Embryonic facial prominence (tissue), 1 donor: ENCODE results near the gene CHAF1A.

Experiments used
- DNase-seq: peaks from one replicate; pipeline ENCODE4 v3.0.0-alpha.2; 2016; ENCODE audit errors: extremely low spot score

Gene CHAF1A

DNA sequence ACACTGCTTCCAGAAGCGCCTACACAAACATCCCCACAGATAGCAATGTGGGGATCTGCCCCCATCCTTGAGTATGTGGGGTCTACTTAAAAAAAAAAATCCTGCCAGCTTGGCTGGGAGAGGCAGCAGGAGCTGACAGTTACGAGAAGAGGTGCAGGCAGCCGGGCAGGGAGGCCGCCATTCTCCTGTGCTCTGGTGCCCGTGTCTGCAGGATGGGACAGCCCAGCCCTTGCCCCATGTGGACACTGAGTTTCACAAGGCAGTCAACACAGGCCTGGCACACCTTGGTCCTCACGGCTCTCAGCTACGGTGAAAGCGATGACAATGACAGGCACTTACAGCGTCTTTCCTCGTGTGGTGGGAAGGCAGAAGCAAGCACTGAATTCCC, 35.1 kb upstream of the CHAF1A start:
- DNase-seq, result no peak

DNA sequence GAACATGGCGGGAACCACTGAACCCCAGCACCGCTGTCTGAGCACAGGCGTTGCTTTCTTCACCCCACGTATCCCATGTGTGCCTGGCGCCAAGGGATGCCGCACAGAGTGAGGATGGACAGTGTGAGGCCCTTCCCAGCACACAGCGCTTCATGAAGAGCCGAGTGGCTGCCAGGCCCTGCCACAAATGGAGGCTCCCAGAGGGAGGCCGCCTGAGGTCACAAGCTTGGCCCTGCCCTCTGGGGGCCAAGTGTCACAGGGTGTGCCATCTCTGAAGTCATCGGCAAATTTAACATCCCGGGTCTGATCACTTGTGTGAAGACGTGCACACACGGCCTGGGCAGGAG, 34.7 kb upstream of the CHAF1A start:
- no peak for DNase-seq

DNA sequence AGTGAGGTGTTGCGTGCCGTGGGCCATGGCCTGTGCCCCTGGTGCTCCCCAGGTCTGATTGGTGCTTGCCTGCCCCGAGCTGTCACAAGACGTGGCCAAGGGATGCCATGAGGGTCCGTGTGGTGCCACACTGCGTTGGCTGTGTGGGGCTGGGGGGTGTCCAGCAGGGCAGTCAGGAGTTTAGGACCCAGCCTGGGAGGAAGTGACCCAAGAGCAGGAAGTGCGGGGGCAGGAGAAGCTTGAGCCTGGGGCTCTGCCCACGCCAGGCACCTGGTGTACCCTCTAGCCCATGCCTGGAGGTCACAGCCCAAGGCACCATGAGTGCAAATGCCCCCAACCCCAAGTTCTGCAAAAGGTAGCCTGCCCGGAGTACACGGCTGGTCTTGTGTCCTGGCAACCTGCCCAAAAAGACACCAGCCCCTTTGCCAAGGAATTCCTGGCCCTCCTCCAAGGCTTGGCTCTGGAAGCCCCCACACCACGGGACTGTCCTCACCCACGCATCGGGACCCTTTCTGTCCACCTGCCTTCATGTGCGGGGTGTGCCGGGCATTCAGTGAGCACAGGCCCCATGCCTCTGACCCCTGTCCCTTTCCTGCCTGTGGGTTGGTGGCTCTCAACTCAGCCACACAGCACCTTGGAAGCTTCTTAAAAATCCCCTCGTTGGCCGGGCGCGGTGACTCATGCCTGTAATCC, 34.2 kb upstream of the CHAF1A start:
- DNase-seq, result no peak

DNA sequence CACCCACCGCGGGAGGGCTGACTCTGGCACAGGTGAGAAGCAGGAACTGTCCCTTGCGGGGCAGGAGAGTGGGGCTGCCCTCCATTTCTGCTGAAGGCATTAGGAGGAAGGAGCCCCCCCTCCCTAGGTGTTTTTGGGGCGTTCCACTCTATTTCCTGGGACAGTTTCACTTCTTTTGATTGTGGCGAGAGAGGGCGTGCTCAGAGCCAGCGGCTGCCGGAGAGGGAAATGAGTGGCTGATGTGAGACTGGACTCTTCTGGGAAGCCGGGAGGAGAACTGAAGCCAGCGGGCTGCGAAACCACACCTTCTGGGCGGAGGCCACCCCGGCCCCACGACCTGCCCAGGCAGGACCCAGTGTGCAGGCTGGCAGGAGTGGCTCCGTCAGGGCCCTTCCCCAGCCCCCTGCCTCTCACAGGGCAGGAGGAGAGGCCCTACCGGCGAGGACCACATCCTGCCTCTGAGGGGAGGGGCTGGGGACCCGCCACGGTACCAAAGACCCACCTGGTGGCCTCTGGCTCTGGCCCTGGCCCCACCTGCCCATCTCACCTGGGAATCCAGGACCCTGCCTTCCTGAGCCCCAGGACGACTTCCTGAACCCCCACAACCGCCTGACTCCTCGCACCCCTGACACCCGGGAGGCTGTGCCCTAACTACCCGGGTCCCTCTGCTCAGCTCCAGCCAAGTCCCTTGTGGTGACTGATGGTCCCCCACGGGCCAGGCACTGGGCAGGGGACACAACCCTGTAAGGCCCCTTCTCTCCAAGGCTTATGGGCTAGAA, 33.1 kb upstream of the CHAF1A start:
- no peak for DNase-seq

DNA sequence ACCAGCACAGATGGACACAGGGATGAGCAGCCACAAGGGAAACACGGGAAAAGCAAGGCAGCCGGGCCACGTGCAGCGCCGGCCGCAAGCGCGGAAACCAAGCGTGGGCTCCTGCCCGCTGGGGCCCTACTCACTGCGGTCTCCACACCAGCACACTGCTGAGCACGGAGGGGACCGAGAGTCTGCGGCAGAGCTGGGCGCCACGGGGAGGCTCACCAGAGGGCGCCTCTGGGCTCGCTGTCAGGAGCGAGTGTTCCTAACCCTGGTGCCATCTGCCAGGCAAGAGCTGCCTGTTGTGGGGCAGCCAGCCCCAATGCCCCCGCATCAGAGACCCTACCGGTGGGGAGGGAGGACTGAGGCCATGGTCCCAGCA, 32.6 kb upstream of the CHAF1A start:
- DNase-seq, result no peak

DNA sequence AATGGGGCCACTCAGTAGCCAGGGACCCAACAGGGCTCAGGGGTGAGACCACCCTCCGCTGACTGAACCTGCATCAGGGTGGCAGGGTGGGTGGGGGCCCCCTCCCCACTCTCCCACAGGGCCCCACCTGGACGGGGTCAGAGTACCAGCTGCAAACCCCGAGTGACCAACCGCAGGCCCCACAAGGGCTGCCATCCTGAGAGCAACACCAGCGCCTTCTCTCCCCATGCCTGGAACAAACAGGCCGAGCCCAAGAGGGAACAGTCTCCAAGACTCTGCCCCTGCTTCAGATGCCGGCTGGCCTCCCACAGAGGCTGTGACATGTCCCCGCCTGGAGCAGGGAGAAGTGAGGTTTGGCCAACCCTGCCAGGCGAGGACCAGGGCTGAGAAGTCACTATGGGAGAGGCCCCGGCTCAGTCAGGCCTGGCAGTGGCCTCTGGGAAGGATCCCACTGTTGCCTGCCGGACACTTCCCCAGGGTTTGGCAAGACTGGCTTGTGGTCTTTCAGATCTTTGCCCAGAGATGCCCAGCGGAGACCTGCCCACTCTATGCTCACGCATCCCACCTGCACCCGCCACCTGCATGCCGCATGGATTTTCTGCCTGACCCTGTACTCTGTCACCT, 31.9 kb upstream of the CHAF1A start:
- DNase-seq, result no peak

DNA sequence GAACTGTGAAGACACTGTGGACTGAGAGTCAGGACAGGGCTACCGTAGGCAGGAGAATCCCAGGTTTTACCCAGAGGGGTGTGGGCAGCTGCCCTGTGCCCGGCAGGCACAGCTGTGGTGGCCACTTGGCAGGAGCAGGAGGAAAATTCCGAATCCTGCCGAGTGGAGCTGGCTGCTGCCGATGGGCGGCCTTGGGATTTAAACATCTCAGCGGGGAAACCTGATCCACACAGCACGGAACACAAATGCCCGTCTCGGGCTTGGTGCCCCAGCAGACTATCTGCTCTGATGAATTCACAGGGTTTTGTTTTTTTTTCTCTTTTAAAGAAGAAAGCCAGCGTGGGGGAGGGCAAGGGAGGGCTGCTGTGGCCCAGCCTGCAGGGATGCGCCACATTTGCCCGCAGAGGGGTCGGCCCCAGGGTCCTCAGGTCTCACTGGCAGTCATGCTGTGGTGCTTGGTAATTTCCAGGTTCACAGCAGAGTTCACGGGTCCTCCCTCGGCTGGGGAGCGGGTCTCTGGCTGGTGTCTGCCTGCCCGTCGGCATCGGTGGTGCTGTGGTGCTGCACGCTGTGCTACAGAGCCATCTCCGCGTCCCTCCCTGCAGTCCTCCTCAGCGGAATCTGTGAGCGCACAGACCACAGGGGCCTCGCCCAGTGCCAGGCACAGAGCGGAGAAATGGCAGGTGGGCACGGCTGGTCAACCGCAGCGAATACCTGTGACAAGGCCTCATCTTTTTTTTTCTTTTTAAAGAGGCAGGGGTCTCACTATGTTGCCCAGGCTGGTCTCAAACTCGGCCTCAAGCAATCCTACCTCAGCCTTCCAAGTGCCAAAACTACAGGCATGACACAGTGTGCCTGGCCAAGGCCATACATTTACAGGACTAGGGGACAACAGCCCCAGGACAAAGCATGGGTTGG, 30.9 kb upstream of the CHAF1A start:
- no peak for DNase-seq

DNA sequence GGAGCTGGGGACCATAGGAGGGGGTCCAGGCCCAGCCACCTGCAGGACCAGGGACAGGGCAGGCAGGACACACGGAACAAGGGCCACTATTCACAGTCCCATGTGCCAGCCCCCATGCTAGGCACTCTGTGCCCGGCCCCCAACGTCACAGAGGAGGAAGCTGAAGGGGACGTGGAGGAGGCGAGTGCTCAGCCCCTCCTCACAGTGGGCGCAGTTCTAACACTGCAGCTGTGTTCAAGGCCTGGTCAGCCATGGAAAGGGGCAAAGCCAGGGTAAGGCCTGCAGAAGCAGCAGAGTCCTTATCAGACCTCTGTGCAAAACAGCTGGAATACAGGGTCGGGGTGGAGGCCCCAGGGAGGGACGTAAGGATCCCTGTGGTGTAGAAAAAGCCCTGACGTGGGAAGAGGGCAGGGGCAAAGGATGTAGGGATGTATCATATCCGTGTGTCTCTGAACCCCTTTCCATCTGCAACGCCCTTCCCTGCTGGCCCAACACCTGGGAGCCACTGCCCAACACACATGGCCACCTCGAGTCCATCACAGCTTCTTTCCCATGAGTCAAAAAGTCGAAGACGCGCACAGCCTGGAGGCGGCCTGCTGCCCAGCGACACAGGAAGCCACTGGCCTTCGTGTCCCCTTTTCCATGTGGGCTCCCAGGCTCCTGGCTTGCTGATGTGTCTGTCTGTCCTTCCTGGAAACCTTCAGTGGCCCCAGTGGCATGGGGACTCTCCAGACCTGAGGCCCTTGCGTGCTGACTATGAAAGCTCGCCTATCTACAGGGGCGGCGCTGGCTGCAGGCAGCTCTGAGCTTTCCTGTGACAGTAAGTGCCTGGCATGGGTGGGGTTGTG, 30.1 kb upstream of the CHAF1A start:
- no peak for DNase-seq

DNA sequence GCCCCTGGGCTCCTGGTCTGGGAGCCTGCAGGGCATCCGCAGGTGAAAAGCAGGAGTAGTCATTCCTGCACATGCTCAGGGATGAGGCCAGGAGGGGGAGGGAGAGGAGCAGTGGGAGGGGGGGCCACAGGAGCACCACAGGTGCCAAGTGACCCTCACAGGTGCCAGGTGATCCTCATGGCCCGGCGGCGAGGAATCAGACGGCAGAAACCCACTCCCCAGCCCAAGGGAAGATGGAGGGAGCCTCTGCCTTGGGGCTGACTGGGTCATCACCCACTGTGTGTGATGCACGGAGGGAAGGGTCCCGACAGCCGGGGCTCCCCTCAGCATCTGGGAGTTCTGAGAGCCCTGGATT, 29.4 kb upstream of the CHAF1A start:
- no peak for DNase-seq

DNA sequence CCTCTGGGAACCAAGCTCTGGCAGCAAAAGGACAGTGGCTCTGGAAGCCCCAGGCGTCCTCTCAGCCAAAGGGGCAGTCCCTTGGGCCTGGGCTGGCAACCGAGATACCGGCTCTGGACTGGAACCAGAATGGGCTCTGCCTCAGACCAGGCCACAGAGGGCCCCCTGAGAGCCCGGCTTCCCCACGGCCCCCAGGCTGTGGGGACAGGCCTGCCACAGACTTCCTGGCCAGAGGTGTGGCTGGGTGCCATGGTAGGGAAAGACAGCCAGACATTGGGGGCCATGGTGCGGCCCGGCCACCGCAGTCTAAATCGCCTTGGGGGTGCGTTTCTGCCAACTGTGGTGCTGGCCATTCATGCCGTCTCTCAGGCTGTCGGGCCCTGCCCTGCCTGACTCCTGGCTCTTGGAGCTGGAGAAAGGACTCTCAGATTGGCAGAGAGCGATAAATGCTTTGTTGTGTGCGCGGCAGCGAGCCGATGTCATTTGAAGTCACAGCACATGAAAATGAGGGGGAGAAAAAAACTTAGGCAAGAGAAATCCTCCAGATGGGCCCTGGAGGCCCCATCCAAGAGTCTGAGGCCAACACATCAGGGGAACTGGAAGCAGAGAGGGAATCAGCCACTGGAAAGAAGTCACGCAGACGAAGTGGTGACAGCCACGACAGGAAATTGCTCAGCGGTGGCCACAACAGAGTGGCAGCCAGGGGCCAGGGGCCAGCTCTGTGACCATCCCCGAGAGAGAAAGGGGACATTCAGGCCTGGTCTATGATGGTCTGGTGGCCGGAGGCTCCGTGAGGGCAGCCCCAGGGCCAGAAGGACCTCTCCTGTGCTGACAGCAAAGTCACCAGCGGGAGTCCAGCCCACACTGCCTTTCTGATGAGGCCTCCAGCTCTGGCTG, 28.6 kb upstream of the CHAF1A start:
- DNase-seq, result no peak

DNA sequence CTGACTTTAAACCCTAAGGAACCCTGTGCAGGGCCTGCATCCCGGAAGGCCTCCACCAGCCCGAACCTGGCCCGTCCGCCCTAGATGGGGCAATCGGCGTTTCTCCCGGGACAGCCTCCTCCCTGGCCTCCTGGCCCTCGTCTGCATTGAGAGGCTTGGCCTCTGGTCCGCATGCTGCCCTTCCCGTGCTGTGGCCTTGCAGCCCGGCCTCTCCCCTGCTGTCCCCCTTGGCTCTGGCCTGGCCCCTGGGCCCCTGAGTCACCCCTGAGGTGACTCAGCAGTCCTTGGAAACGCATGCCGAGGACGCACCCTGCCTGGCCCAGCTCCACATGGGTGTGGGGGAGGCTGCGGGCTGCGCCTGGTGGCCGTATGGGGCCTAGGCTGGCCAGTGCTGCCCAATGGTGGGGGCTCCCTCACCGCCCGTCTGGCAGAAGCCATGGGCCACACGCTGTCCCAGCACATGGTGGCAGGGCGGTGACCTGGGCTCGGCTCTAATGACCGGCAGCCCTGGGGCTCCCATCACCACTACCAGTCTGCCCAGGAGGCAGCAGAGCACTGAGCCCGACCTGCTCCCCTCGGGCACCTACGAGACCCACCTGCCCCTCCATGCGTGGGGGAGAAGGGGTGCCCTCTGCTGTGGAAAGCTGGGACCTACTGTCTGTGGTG, 27.8 kb upstream of the CHAF1A start:
- DNase-seq, result no peak

DNA sequence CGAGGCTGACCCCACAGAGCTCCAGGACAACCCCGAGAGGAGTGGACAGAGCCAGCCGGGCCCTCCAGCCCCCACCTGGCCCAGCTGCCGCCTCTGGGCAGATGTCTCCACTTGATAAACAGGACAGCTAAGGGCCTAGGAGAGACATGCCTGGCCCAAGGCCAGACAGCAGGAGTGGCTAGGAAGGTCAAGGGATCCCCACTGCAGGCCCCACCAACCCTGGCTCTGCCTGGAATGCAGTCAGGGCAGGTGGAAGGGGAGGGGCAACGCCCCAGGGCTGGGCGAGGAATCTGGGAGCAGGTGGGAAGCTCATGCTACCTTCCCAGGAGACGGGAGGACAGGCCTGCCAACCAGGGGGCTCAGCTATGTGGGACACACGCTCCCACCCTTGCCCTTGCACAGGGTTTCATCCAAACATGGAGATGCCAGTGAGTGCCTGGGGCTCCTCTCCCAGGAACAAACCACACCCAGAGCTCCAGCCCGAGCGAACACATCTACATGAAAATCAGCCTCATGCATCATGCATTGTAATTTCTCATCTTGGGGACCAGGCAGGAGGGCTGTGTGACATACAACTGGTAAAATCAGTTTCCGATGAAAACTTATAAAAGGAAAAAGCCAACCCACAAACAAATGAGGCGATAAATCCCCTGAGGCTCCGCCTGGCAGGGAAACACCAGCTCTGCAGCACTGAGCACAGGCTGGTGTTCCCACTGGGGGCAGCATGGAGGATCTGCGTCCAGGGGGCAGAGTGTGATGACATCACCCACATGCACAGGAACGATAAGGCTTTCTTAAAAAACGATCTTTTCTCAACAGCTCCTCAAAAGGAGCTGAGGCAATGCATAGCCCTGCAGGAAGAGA, 27.0 kb upstream of the CHAF1A start:
- DNase-seq, result no peak

DNA sequence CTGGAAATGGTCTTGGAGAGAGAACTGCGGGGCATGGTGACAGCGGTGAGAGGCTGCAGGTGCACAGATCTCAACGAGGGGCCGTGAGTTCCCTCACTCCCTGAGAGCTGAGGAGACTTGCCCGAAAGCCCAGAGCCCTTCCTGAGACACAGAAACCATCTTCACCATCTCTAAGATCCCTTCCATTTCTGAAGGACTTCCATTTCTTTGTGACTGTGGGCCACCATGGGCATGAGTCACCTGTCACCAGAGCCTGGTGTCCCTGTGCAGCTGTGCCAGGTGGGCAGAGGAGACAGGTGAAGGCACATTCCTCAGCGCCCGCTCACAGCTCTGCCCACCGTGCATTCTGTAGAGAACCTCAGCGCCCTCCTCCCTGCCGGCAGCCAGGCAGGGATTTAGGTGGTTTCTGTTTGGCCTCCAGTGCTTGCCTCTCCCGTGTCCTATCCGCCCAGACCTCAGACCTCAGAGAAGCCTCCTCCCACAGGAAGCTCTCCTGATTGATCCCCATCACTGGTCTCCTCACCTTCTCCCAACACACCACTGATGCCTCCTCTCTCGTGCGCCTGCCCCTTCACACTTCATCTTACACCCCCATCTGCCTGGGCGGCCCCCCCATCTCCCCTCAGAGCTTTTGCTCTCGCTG, 26.3 kb upstream of the CHAF1A start:
- DNase-seq, result no peak

DNA sequence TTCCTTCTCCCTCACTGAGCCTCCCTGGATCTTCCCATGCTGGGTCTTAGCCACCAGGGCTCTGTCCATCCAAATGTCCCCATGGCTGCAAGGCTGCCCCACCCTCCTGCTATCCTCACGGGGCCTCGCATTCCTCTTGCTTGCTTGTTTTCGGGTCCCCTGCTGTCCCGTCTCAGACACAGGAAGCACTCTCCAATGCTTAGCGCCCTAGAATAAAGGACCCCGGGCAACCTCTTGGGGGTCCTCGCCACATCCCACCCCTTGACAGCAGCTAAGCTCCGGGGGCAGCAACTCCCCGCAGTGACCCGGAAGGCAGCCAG, 25.8 kb upstream of the CHAF1A start:
- DNase-seq, result no peak

DNA sequence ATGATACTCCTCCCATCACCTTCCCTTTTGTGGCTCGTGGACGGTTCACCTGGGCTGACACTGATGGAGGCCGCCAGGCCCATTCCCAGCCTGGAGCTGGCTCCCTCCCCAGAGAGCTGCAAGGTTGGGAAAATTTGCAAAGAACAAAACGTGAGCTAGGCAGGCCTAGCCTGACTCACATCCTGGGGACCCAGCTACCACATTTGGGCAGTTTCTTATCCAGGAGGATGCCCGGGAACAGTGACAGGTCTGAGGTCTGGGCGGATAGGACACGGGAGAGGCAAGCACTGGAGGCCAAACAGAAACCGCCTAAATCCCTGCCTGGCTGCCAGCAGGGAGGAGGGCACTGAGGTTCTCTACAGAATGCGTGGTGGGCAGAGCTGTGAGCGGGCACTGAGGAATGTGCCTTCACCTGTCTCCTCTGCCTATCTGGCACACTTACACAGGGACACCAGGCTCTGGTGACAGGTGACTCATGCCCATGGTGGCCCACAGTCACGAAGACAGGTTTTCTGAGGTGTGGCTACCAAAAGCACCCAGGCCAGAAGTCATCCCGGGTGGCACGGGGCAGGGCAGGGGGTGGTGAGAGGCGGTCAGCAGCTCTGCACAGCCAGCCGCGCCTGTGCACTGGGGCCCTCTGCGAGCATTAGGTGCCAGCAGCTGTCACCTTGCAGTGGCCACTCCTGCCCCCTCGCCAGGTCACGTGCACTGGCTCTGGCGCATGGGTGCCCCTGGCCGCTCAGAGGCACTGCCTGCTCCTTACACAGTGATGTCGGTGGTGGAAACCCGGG, 25.3 kb upstream of the CHAF1A start:
- DNase-seq, result no peak

DNA sequence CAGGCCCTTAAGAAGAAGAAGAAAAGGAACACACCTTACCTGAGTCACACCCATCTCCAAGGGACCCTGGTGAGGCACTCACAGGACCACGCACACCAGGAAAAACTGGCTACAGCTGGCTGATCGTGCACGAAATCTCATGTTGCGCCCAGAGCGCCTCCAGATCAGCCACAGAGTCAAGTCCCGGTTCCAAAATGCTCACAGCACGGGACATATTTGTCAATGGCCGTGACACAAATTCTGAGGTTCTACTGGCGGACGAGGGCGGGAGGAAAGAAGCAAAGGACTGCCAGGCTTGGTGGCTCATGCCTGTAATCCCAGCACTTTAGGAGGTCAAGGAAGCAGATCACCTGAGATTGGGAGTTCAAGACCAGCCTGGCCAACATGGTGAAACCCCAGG, 23.6 kb upstream of the CHAF1A start:
- DNase-seq, result no peak

DNA sequence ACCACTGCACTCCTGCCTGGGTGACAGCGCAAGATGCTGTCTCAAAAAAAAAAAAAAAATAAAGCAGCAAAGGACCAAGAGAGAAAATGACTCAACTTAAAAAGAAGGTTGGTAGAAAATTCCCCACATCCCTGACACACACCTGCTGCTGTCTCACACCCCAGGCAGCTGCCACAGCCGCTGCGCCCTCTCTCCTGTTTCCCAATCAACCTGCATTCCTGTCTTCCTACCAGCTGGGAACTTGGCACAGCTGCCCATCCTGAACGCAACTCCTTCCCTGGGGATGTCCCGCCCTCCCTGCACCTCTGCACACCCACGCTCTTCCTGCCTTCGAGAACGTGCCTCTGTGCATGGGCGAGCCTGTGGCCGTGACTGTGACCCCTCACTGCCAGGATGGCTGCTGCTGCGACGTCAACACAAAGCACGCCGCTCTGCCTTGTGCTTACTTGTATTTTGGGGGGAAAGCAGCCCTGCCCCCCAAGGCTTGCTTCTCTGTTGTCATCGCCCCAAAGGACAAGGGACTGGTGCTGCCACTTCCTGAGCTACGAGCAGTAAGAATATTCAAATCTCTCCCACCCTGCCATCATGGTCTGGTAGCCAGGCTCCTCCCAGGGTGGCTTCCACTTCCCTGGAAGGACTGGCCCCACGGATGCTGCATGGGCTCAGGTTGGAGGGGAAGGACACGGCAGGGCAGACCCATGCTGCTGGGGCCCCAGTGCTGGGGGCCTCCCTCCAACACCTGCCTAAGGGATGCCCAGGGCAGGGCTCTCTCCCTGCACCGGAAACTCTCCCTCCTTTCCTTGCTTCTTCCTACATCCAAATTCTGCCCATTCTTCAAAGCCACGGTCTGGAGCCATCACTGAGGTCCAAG, 22.8 kb upstream of the CHAF1A start:
- no peak for DNase-seq
